IMR-90 (cell line): Measurements from ENCODE around the gene DOCK2. TPM values are rescaled to one million over a fixed set of nuclear protein-coding genes. Genes with fewer than 3 reads are reported as not detected.
A peak's percentile ranks its signal among the peaks of the same experiment; 100 is the strongest.

ENCODE experiments used
- ATAC-seq: fragments of 200-7000 bp; cut with Tn5 transposase; 2 replicates; pipeline ENCODE4 v1.9.1; 2020; ENCODE audit warnings: low read depth, mild to moderate bottlenecking, moderate library complexity
- BruUV-seq: library from RNA; stranded (reverse); fragments of 400-500 nt; replicated peaks from 2 replicates; lab custom pipeline; 2021; lab: Mats Ljungman, UMichigan
- CTCF ChIA-PET: fragments of 300-600 bp; formaldehyde crosslinking; extraction: SDS; loops from one replicate; lab custom pipeline; 2021; ENCODE audit warnings: antibody characterized with exemption; lab: Yijun Ruan, JAX
- POLR2A ChIA-PET: fragments of 300-600 bp; sonication (Branson Sonifier 250); formaldehyde crosslinking; loops from one replicate; lab custom pipeline; 2022; ENCODE audit warnings: antibody characterized with exemption; ENCODE audit not compliant: unreplicated experiment; lab: Charles Lee
- DNase-seq: peaks from one replicate; pipeline ENCODE4 v3.0.0; 2013
- H2AFZ ChIP-seq: replicated peaks from 2 replicates; pipeline ENCODE3; 2013; ENCODE audit warnings: low read length, mild to moderate bottlenecking; ENCODE audit not compliant: poor library complexity
- H2AK5ac ChIP-seq: 2 replicates; pipeline ENCODE4 v1.6.1; 2013; ENCODE audit warnings: low read depth, low read length, inconsistent platforms
- H2AK9ac ChIP-seq: replicated peaks from 2 replicates; pipeline ENCODE3; 2013; ENCODE audit warnings: mild to moderate bottlenecking, low read depth, low read length, moderate library complexity; ENCODE audit not compliant: poor library complexity
- H2BK120ac ChIP-seq: 2 replicates; pipeline ENCODE4 v1.6.1; 2013; ENCODE audit warnings: low read depth, low read length, inconsistent platforms
- H2BK15ac ChIP-seq: 3 replicates; pipeline ENCODE4 v1.6.1; 2013; ENCODE audit warnings: low read depth, low read length, inconsistent platforms
- H2BK20ac ChIP-seq: 2 replicates; pipeline ENCODE4 v1.6.1; 2013; ENCODE audit warnings: low read depth, mild to moderate bottlenecking, inconsistent platforms, low read length, moderate library complexity
- H2BK5ac ChIP-seq: 2 replicates; pipeline ENCODE4 v1.6.1; 2013; ENCODE audit warnings: mild to moderate bottlenecking, low read depth, low read length, inconsistent platforms; ENCODE audit not compliant: poor library complexity, severe bottlenecking
- H3K14ac ChIP-seq: replicated peaks from 2 replicates; pipeline ENCODE4 v1.6.1; 2013; ENCODE audit warnings: low read depth, low read length, inconsistent platforms
- H3K18ac ChIP-seq: 2 replicates; pipeline ENCODE4 v1.6.1; 2013; ENCODE audit warnings: low read depth, low read length, control low read depth
- H3K23ac ChIP-seq: 2 replicates; pipeline ENCODE4 v1.6.1; 2013; ENCODE audit warnings: low read depth, low read length, inconsistent platforms
- H3K27ac ChIP-seq: 2 replicates; pipeline ENCODE4 v1.5.1; 2013; ENCODE audit warnings: mild to moderate bottlenecking, control low read depth, low read length; ENCODE audit not compliant: insufficient read depth
- H3K27me3 ChIP-seq: 2 replicates; pipeline ENCODE4 v1.6.1; 2013; ENCODE audit warnings: low read length; ENCODE audit not compliant: control insufficient read depth, insufficient read depth
- H3K36me3 ChIP-seq: 2 replicates; pipeline ENCODE4 v1.6.1; 2013; ENCODE audit warnings: low read length, mixed read lengths; ENCODE audit not compliant: control insufficient read depth, insufficient read depth
- H3K4ac ChIP-seq: 2 replicates; pipeline ENCODE4 v1.6.1; 2013; ENCODE audit warnings: low read depth, low read length, inconsistent platforms
- H3K4me1 ChIP-seq: 2 replicates; pipeline ENCODE4 v1.6.1; 2013; ENCODE audit warnings: low read length, mixed read lengths; ENCODE audit not compliant: control insufficient read depth, insufficient read depth
- H3K4me2 ChIP-seq: 2 replicates; pipeline ENCODE4 v1.6.1; 2013; ENCODE audit warnings: low read depth, mild to moderate bottlenecking, control low read depth, low read length, moderate library complexity
- H3K4me3 ChIP-seq: 2 replicates; pipeline ENCODE4 v1.5.1; 2013; ENCODE audit warnings: low read depth, mild to moderate bottlenecking, control low read depth, low read length, moderate library complexity; ENCODE audit not compliant: insufficient read depth
- H3K56ac ChIP-seq: 2 replicates; pipeline ENCODE4 v1.6.1; 2013; ENCODE audit warnings: low read length, inconsistent platforms; ENCODE audit not compliant: insufficient read depth; ENCODE audit errors: extremely low read depth
- H3K79me1 ChIP-seq, 2 experiments: 2 replicates each; pipeline ENCODE4 v1.6.1; 2013; ENCODE audit warnings: low read length in 2 of 2, inconsistent platforms in 1 of 2, low read depth in 1 of 2
- H3K9ac ChIP-seq: 2 replicates; pipeline ENCODE4 v1.6.1; 2013; ENCODE audit warnings: low read depth, low read length, control low read depth
- H3K9me1 ChIP-seq: 2 replicates; pipeline ENCODE4 v1.6.1; 2013; ENCODE audit warnings: low read length, inconsistent platforms; ENCODE audit not compliant: insufficient read depth
- H3K9me3 ChIP-seq: 2 replicates; pipeline ENCODE4 v1.6.1; 2013; ENCODE audit warnings: low read length; ENCODE audit not compliant: control insufficient read depth, insufficient read depth
- H4K20me1 ChIP-seq: 2 replicates; pipeline ENCODE4 v1.6.1; 2013; ENCODE audit warnings: low read length, inconsistent platforms; ENCODE audit not compliant: insufficient read depth
- H4K5ac ChIP-seq: 2 replicates; pipeline ENCODE4 v1.6.1; 2013; ENCODE audit warnings: mild to moderate bottlenecking, low read depth, low read length, control low read depth
- H4K8ac ChIP-seq, 2 experiments: 2 replicates each; pipeline ENCODE4 v1.6.1; 2013; ENCODE audit warnings: low read depth in 2 of 2, low read length in 2 of 2, control low read depth in 1 of 2, inconsistent platforms in 1 of 2
- H4K91ac ChIP-seq: 2 replicates; pipeline ENCODE4 v1.6.1; 2013; ENCODE audit warnings: low read depth, low read length, inconsistent platforms; ENCODE audit not compliant: insufficient read depth
- BHLHE40 ChIP-seq: fragments of 150-350 bp; IDR thresholded peaks from 2 replicates; pipeline ENCODE4 v1.6.1; 2016; ENCODE audit warnings: mild to moderate bottlenecking, low read depth, low read length
- CEBPB ChIP-seq: IDR thresholded peaks from 2 replicates; pipeline ENCODE4 v1.6.1; 2012; ENCODE audit warnings: low read depth, low read length, improper control_type of control experiment
- FOS ChIP-seq: fragments of 150-350 bp; IDR thresholded peaks from 2 replicates; pipeline ENCODE4 v1.6.1; 2016; ENCODE audit warnings: low read depth, low read length
- MAZ ChIP-seq: IDR thresholded peaks from 2 replicates; pipeline ENCODE4 v1.6.1; 2012; ENCODE audit warnings: low read depth, mild to moderate bottlenecking, low read length, improper control_type of control experiment, moderate library complexity, borderline replicate concordance
- MXI1 ChIP-seq: IDR thresholded peaks from 2 replicates; pipeline ENCODE4 v1.6.1; 2012; ENCODE audit warnings: low read depth, mild to moderate bottlenecking, low read length, moderate library complexity, borderline replicate concordance
- RAD21 ChIP-seq: IDR thresholded peaks from 2 replicates; pipeline ENCODE4 v1.6.1; 2012; ENCODE audit warnings: low read length, improper control_type of control experiment
- RCOR1 ChIP-seq: IDR thresholded peaks from 2 replicates; pipeline ENCODE4 v1.6.1; 2012; ENCODE audit warnings: mild to moderate bottlenecking, low read length, improper control_type of control experiment; ENCODE audit not compliant: insufficient replicate concordance
- RFX5 ChIP-seq: IDR thresholded peaks from 2 replicates; pipeline ENCODE4 v1.8.0; 2012; ENCODE audit warnings: low read depth, mild to moderate bottlenecking, low read length, moderate library complexity
- SMC3 ChIP-seq: fragments of 150-350 bp; IDR thresholded peaks from 2 replicates; pipeline ENCODE4 v1.6.1; 2016; ENCODE audit warnings: low read depth, mild to moderate bottlenecking, antibody characterized with exemption, low read length, moderate library complexity
- USF2 ChIP-seq: fragments of 150-350 bp; IDR thresholded peaks from 2 replicates; pipeline ENCODE4 v1.6.1; 2017; ENCODE audit warnings: mild to moderate bottlenecking, antibody characterized with exemption, low read length, low read depth
- WGBS, 2 experiments: methylation state at CpG; one replicate each; pipeline versions ENCODE4 v1.1.5 to v1.1.7; 2013; ENCODE audit warnings: missing lambda C conversion rate in 2 of 2; ENCODE audit not compliant: insufficient read length in 1 of 2; ENCODE audit errors: extremely low coverage in 2 of 2; 5-methylcytosine and 5-hydroxymethylcytosine counted together
- dilution Hi-C: fragments of 300-500 bp; cut with HindIII; formaldehyde crosslinking; loops from one replicate; pipeline ENCODE4 v1.14.3; 2018; ENCODE audit warnings: low sequenced_read_pairs; ENCODE audit not compliant: unreplicated experiment
- in situ Hi-C: fragments of 300-500 bp; cut with MboI; formaldehyde crosslinking; loops from 3 replicates; pipeline ENCODE4 v1.14.3; 2019; ENCODE audit warnings: low sequenced_read_pairs, inconsistent platforms, mixed read lengths
- intact Hi-C: fragments of 100-400 bp; cut with micrococcal nuclease; formaldehyde crosslinking; loops from 2 replicates; pipeline ENCODE4 v1.10.0; 2022
- polyA plus RNA-seq, 3 experiments: library from polyadenylated mRNA; depleted of rRNA; stranded (reverse); fragments of >200 nt; gene quantifications; 2 replicates each; pipeline ENCODE4 v1.2.3, GENCODE V29; 2012; ENCODE audit warnings: low replicate concordance in 1 of 3
- total RNA-seq: library from RNA; depleted of rRNA; stranded (reverse); fragments of >200 nt; gene quantifications from 2 replicates; pipeline ENCODE4 v1.2.3, GENCODE V29; 2012

Gene DOCK2
- total and polyA plus RNA-seq, 2 of the 4 experiments (the other 2 are of a cell fraction) = 0.72 to 3.0 TPM

- Histone ChIP-seq H4K5ac (no peak overlapping the region), H3K9ac (no peak overlapping the region), H3K79me1 (peaks cover 3 to 13% of the 10 kb centered on the region in 2 experiments; a peak in 3 of 4 replicates), H2BK120ac (no peak overlapping the region), H3K36me3 (no peaks in the 10 kb centered on the region), H4K91ac (no peak overlapping the region), H2BK5ac (no peak overlapping the region), H3K4me2 (no peak overlapping the region), H3K4ac (no peak overlapping the region), H3K9me3 (no peaks in the 10 kb centered on the region), H3K9me1 (peaks cover 2% of the 10 kb centered on the region; the same call in 1 of the 2 replicates), H2BK15ac (no peak overlapping the region), H2AFZ (no peak overlapping the region), H2AK9ac (no peak overlapping the region), H4K20me1 (no peaks in the 10 kb centered on the region), H3K27ac (no peak overlapping the region), H3K56ac (no peak overlapping the region), H3K4me3 (no peak overlapping the region), H3K18ac (no peak overlapping the region), H3K23ac (no peak overlapping the region), H4K8ac (no peak overlapping the region), H2AK5ac (no peak overlapping the region), H3K27me3 (no peaks in the 10 kb centered on the region), H3K14ac (no peak overlapping the region), H3K4me1 (peaks cover 9% of the 10 kb centered on the region), H2BK20ac (no peak overlapping the region)
- CTCF ChIA-PET = interaction anchor here (2.6 kb wide), 1 partner anchor 59 kb away, joined by 8 read pairs; the partner anchor contains the start of gene INSYN2B
- intact Hi-C loops = no loop called here
- no peak for DNase-seq
- POLR2A ChIA-PET = no interaction called here
- no TSS peak for BruUV-seq
- no CpG with 5 or more reads among the region's 3 CpGs for WGBS, 2 experiments
- peak; percentile 59 for ATAC-seq
- TF ChIP-seq MXI1 (no peak), USF2 (no peak), RAD21 (no peak), RCOR1 (no peak), CEBPB (no peak), RFX5 (no peak), SMC3 (no peak), BHLHE40 (no peak), MAZ (no peak), FOS (no peak)
- in situ Hi-C loops = no loop called here
- dilution Hi-C loops = no loop called here
These were observed 284.3 kb downstream of the DOCK2 start for GRCh38 chr5:169921384-169921783.
